ENCODE measurements around the gene BRINP3. TPM values are rescaled to one million over a fixed set of nuclear protein-coding genes. Genes with fewer than 3 reads are reported as not detected.

Gene BRINP3
- total and polyA plus RNA-seq, 8 donors, result 0.06 to 25.5 (median 7.4) TPM; not detected in 4

DNA sequence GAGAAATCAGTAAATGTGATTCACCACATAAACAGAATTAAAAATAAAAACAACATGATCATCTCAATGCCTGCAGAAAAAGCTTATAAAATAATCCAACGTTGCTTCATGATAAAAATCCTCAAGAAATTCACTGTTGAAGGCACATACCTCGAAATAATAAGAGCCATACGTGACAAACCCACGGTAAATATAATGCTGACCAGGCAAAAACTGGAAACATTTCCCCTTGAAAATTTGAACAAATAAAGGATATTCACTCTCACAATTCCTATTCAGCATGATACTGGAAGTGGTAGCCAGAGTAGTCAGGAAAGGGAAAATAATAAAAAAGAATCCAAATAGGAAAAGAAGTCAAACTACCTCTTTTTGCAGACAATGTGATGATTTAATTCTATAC is 148.8 kb downstream of the BRINP3 start:
- WGBS, 5 donors, result 67 to 81% (median 76%) methylated on average over 4 of the region's 4 CpGs
- H3K36me3 ChIP-seq, result no peaks in the 10 kb centered on the region
- no peaks in the 10 kb centered on the region for H3K4me1 ChIP-seq
- no peak overlapping the region for H3K27ac ChIP-seq
- H3K4me3 ChIP-seq, result no peak overlapping the region
- H3K9me3 ChIP-seq, result no peaks in the 10 kb centered on the region
- no peak for DNase-seq
- intact Hi-C loops (cut with DNase I; ENCODE audit: low total_unique reads), result no loop called here
- TF ChIP-seq POLR2A (IDR thresholded peaks at IDR 0.05) (no peak), POLR2AphosphoS5 (IDR thresholded peaks at IDR 0.05) (no peak), EP300 (IDR thresholded peaks at IDR 0.05) (no peak)
- TF ChIP-seq, protein P1, sequence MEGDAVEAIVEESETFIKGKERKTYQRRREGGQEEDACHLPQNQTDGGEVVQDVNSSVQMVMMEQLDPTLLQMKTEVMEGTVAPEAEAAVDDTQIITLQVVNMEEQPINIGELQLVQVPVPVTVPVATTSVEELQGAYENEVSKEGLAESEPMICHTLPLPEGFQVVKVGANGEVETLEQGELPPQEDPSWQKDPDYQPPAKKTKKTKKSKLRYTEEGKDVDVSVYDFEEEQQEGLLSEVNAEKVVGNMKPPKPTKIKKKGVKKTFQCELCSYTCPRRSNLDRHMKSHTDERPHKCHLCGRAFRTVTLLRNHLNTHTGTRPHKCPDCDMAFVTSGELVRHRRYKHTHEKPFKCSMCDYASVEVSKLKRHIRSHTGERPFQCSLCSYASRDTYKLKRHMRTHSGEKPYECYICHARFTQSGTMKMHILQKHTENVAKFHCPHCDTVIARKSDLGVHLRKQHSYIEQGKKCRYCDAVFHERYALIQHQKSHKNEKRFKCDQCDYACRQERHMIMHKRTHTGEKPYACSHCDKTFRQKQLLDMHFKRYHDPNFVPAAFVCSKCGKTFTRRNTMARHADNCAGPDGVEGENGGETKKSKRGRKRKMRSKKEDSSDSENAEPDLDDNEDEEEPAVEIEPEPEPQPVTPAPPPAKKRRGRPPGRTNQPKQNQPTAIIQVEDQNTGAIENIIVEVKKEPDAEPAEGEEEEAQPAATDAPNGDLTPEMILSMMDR (IDR thresholded peaks at IDR 0.05), result no peak
- no peaks in the 10 kb centered on the region for H3K27me3 ChIP-seq

DNA sequence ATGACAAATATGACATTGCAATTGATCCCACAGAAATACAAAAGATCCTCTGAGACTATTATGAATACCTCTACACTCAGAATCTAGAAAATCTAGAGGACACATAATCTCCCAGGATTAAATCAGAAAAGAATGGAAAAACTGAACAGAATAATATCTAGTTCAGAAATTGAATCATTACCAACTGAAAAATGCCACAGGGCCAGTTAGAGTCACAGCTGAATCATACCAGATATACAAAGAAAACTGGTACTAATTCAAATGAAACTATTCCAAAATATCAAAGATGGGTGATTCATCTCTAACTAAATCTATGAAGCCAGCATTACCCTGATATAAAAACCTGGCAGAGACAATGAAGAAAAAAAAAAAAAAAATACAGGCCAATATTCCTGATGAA is 149.3 kb downstream of the BRINP3 start:
- TF ChIP-seq, protein P1 (IDR thresholded peaks at IDR 0.05), result no peak
- no peak for TF ChIP-seq EP300 (IDR thresholded peaks at IDR 0.05)
- no peak for TF ChIP-seq POLR2A (IDR thresholded peaks at IDR 0.05)
- no peak for TF ChIP-seq POLR2AphosphoS5 (IDR thresholded peaks at IDR 0.05)
- no peak overlapping the region for H3K27ac ChIP-seq
- no peak for DNase-seq
- no peaks in the 10 kb centered on the region for H3K9me3 ChIP-seq
- no peak overlapping the region for H3K4me3 ChIP-seq
- no peaks in the 10 kb centered on the region for H3K4me1 ChIP-seq
- H3K27me3 ChIP-seq, result no peaks in the 10 kb centered on the region
- H3K36me3 ChIP-seq, result no peaks in the 10 kb centered on the region
- intact Hi-C loops (cut with DNase I; ENCODE audit: low total_unique reads), result no loop called here

DNA sequence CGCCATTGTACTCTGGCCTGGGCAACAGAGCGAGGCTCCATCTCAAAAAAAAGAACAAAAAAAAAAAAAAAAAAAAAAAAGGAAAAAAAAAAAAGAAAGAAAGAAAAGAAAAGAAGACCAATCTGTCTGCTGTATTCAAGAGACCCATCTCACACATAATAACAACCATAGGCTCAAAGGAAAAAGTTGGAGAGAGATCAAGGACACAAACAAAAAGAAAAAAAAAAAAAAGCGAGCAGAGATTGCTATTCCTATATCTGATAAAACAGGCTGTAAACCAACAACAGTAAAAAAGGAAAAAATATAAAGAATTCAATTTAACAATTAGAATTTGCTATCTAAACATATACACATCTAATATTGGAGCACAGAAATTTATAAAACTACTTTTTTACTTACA is 150.4 kb downstream of the BRINP3 start:
- Histone ChIP-seq H3K4me3 (no peak overlapping the region), H3K27me3 (no peaks in the 10 kb centered on the region), H3K27ac (no peak overlapping the region), H3K4me1 (no peaks in the 10 kb centered on the region), H3K36me3 (no peaks in the 10 kb centered on the region), H3K9me3 (no peaks in the 10 kb centered on the region)
- no peak for DNase-seq
- intact Hi-C loops (cut with DNase I; ENCODE audit: low total_unique reads), result no loop called here
- WGBS, 5 donors, result 77 to 94% (median 87%) methylated on average over 2 to 3 of the region's 3 CpGs
- TF ChIP-seq, protein P1 (IDR thresholded peaks at IDR 0.05), result no peak
- TF ChIP-seq POLR2A (IDR thresholded peaks at IDR 0.05) (no peak), EP300 (IDR thresholded peaks at IDR 0.05) (no peak), POLR2AphosphoS5 (IDR thresholded peaks at IDR 0.05) (no peak)

DNA sequence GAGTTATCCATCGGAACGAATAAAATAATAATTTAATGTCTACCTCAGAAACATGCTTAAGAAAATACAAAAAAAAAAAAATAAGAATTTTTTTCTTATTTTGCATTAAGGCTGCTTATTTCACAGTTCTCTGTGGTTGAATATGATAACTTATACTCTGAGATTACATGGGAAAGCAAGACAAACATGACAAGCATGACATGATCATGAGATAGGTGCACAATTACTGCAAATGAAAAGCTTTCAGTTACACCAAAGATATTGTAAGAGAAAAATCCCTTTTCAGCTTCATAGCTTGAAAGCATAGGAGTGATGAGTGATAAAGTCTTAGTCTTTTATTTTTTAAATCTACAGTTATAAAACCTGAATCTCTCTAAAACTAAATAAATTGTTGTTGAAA is 154.1 kb downstream of the BRINP3 start:
- Histone ChIP-seq H3K36me3 (no peaks in the 10 kb centered on the region), H3K27me3 (no peaks in the 10 kb centered on the region), H3K27ac (no peak overlapping the region), H3K4me3 (no peak overlapping the region), H3K4me1 (no peaks in the 10 kb centered on the region), H3K9me3 (no peaks in the 10 kb centered on the region)
- DNase-seq, result no peak
- 72 to 90% (median 77%) methylated on average over 2 of the region's 2 CpGs for WGBS, 5 donors
- intact Hi-C loops (cut with DNase I; ENCODE audit: low total_unique reads), result no loop called here
- TF ChIP-seq EP300 (IDR thresholded peaks at IDR 0.05) (no peak), POLR2A (IDR thresholded peaks at IDR 0.05) (no peak), POLR2AphosphoS5 (IDR thresholded peaks at IDR 0.05) (no peak)
- TF ChIP-seq, protein P1 (IDR thresholded peaks at IDR 0.05), result no peak

All from stomach (tissue), 9 donors.